Amygdala (tissue), 56 donors: Measurements from ENCODE around the gene CCNJL.
"Not testable (repeated sequence)": the region's sequence is repeated elsewhere in the genome, so short reads cannot be mapped to it uniquely, and the experiment has no call there.

ENCODE experiments used
- DNase-seq, 56 donors: peaks; one replicate each; lab custom pipeline; 2025; lab: John Stamatoyannopoulos, UW

Gene CCNJL

DNA sequence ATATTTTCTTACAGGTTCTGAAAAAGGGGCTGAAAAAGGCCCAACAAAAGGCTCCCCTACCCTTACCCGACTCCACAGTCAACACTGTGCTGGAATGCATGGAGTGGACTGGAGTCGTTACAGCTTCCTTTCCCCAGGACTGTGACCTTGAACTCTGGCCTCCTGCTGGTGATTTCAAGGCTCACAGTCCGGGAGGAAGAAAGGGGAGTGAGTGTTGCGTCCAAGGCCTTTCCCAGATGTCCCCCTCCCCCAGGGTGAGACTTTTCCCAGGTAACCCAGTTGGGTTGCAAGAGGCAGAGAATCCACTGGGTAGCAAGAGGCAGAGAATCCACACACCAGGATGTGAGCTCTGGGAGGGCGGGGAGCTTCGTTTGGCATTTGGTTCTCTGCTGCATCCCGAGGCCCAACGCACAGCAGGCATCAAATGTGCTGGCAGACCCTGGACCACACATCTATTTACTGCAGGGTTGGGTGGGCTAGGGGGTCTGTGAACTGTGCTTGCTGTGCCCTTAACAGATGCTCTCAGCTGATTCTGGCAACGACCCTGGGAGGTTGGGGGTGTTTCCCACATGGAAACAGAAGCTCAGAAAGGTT, 45.5 kb downstream of the CCNJL start:
- no peak for DNase-seq

DNA sequence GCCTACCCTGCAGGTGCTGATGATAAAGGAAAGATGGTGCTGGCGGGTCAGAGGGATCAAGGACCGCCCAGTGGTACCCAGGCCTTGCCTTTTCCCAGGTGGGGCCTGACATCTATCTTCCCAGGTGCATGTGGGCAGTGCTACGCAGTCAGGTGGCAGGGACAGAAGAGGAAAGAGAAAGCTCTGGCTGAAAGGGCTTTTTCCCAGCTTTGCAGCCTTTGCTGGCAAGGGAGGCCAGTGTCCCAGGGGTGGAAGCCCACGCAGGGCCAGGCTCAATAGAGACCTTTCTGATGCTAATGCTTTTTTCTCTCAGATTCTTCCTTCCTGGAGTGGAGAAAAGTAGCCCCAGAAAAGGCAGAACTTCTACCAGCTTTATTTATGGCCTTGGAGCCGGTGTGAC, 46.3 kb downstream of the CCNJL start:
- DNase-seq, result no peak

DNA sequence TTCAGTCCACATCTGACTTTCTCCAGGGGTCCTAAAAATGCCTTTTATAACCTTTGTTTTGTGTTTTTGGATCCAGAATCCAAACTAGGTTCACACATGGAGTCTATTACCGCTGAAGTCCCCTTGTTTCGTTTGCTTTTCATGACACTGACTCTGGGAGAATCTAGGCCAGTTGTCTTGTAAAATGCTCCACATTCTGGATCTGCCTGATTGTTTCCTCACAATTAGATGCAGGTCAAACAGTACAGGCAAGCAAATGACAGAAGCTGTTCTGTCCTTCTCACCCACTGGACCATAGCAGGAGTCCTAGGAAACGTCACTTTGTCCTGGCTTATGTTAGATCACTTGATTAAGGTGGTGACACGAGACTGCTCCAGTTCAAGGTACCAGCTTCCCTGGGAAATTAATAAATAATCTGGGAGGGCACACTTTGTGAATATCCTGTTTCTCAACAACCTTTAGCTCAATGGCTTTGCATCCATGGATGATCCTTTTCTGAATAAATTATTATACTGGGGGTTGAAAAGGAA, 49.0 kb downstream of the CCNJL start:
- no peak for DNase-seq

DNA sequence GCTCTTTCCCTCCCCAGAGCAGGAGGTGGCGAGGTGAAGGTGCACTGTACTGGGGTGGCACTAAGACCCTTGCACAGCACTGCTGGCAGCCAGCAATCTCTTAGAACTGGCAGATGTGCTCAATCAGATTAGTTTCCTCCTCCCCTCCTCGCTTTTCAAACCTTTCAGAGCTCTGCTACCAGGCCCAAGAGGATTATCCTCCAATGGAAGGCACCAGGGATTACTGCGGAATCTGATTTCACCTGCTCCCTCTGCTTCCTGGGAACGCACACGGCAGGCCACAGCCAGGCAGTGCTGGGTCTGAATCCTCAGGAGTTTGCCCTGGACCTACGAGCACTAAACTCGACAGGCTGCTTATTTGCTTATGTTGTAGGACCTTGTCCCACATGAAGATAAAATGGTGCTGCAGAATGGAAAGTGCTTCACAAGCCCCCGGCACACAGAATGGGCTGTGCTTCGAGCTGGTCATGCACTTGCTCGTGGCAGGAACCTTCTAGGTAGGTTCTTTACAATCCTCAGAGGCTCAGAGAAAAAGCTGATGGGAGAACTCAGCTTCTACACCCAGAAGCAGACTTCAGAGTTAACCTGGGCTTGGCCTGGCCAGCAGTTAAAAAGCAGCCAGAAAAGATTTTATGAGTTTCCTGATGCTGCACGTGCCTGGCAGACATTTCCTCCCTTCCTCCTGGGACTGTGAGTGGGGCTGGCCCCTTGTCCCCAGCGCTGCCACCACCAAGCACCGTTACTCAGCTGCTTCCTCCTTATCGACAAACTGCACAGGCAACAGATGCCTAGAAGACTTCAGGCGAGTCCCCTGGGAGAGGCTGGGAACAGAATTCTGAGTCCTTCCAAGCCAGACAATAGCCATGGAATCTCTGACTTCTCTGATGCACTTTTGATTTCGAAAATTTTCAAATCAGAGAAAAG, 50.0 kb downstream of the CCNJL start:
- DNase-seq, result no peak

DNA sequence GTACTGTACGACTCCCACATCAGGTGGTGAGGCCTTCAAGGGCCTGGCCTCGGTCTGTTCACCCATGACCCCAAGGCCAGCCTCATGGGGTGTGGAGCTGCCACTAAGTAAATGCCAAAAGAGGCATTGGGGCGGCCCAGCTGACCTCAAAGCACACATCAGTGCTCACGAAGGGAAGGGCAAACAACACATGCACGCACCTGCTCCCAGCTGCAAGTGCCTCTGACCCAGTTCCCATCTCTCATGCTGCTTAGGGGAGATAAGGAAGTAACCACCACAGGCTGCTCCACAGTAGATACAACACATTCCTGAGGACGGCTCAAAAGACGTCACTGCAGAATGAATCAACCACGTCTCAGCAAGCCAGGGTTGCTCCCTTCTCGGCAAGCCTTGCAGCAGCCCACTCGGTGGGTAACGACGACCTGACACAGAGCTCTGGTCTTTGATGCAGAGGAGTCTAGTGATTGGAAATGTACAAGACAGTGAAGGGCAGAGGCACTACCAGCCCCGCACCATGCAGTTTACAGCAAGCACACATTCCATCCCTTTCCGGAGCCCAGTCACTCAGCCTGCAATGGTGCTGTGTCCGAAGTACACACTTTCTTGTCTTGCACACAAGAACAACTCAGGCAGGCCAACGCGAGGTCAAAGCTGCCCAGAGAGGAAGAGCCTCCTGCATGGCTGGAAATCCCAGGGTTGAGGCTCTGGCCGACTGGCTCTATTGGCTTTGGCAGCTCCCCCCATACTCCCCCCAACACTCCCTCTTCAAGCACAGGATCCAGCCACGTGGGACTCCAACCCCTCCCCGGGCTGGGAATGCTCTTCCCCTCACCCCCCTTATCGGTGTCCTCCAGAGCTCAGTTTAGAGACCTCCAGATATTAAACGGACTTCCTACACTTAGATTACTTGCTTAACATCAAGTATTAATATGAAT, 51.2 kb downstream of the CCNJL start:
- no peak for DNase-seq

DNA sequence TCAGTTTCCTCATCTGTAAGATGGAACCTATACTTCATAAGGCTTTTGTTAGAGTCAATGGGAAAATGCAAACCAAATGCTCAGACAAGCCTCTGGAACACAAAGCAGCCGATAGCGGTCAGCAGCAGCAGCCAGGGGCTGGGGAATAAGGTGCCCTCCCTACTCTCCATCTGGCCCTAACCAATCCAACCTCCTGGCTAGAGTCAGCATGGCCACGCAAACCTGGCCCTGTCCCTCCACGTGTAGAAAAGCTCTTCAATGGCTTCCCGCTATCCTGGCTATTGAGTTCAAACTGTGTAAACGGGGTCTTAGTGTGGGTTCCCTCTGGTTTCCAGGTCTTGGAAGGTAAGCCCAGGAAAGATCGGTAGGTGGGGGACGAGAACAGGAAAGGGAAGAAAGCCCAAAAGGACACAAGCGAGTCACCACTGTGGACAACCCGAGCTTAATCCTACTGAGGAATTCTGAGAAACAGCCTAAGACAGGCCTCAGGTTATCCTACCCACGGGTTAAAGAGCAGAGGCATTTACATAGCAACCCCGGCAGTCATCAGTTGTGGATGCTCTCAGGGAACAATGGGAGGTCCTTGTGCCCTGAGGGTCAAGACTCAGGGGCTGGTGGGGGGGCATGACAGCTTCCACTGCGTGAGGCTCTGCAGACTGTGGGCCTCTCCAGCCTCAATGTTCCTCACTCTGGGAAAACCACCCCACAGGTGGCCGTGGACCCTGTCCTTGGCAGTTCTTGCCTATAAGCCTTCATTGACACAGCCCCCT, 52.2 kb downstream of the CCNJL start:
- no peak for DNase-seq

DNA sequence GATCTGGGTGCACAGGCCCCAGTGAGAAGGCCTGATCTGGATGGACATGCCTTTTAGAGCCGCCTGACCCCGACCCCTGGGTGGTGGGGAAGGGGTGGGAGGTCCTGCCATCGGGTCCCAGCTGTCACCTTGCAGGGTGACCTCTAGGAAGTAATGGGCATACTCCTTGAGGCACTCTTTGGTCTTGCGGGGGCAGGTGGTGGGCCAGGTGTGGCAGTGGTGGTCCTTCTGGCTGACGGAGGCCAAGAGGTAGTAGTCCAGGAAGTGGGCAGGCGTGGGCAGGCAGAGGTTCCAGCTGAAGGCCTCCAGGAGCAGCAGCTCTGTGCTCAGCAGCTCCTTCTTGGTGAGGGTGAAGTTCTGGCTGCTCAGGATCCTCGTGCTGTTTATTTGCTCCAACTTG, 53.0 kb downstream of the CCNJL start:
- no peak for DNase-seq

DNA sequence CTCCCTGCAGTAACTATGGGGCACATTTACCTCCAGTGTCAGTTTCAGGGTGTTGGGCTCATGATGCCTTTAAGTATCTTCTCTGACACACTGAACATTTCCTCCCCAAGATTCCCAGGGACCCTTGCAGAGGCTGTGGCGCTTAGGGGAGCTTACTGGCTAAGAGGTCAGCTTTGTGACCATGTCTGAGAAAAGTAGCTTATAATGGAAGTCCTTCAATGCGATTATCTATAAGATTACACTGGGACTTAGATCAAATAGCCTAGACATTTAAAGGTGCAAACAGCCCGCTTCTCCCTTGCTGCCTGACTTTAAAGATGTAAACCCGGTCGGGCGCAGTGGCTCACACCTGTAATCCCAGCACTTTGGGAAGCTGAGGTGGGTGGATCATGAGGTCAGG, 57.7 kb downstream of the CCNJL start:
- DNase-seq, result no peak

DNA sequence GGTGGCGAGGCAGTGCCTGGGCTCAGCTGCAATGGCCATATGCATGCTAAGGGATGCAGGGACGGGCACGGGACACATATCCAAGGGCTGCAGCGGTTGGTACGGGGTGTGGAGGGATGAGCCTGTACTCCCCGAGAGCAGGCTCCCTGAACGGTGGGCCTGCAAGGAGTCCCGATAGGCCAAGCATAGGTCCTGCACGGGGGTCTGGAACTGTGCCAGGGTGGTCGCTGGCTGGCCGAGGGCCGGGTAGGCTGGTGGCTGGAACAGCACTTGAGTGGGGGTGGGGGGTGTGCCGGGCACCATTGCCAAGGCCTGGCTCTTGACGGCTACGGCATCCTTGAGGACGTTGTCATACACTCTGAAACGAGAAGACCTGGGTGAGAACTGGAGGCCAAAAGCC, 58.9 kb downstream of the CCNJL start:
- no peak for DNase-seq

DNA sequence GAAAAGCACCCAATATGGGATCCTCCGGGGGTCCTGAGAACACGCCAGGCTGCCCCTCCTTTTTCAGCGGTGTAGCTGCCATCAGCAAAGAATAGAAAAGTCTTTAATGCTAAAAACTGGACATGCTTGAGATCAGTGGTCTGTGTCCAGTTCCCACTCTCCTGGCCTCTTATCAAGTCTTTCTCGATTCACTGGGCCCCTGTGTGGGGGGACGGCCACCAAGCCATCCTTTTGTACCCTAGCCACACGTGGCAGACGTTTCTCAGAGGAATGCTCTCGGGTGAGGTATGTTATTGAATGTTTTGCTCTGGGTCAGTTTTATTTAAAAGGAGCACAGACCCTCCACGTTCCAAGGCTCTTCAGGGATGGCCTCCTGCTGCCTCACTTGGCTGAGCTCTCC, 59.4 kb downstream of the CCNJL start:
- DNase-seq, result no peak

DNA sequence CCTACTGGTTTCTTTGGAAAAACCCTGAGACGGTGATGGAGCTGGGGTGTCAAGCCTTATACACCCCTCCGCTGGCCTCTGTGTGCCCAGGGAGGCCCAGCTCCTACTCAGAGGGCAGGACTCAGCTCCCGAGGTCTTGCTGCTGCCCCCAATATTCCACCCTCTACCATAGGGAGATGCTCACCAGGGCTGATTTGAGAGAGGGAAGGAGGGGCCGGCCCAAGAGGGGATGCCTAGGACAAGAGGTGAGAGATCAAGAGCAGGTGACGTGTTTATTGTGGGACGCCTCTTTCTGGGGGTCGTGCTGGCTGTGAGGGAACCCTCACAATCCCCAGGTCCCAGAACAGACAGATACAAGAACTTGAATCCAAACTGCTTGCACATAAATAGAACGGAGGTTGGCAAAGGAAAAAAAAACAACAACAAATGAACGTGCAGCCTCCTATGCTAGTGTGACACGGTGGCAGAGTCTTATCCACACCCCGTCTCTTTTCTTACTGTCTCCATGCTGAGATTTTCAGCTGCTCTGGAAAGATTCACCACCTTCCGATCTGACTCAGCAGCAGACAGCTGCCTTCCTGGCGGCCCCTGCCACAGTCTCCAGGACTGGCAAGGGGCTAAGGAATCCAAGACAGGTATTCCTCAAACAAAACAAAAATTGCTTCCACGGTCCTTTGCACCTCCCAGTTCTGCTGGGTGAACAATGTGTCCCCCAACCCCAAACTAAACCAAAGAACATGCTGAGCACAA, 60.8 kb downstream of the CCNJL start:
- DNase-seq, result no peak

DNA sequence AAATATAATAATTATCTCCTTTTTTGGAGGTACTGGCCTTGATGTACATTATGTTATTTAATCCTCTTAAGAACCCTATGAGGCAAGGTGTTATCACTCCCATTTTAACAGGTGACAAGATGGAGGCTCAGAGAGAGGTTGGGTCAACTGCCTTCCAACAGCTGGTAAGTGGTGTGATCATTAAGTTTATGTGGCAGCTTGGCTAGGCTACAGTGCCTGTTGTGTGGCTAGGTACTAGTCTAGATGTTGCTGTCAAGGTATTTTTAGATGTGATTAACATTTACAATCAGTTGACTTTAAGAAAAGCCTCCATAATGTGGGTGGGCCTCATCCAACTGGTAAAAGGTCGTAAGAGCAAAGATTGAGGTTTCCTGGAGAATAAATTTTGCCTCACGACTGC, 61.5 kb downstream of the CCNJL start:
- DNase-seq, result no peak

DNA sequence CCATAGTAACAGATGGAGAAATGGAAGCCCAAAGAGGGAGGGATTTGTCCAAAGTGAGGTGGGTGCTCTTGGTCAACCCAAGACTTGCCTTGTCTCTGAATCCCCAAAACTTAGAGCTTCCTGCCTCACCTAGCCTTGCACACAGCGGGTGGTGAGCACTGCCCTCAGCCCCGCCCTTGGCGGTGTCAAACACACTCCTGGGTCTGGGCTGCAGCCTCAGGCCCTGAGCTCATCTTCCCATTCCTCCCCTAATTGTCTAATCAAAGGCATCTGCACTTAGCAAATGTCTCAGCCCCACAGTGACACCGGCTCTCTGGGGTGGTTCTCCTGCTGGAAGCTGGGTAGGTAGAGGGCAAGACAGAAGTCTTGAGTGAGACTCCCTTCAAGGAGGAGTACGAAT, 62.1 kb downstream of the CCNJL start:
- DNase-seq, result no peak

DNA sequence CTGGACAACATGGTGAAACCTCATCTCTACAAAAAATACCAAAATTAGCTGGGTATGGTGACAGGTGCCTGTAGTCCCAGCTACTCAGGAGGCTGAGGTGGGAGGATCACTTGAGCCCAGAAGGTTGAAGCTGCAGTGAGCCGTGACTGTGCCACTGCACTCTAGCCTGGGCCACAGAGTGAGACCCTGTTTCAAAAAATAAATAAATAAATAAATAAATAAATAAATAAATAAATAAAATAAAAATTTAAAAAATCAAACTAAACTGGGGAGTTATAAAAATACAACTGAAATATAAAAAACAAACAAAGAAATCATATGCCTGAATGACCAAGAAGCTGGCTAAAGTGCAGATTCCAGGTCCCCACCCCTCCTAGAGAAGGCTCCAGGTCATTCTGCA, 62.8 kb downstream of the CCNJL start:
- not testable (repeated sequence) for DNase-seq

DNA sequence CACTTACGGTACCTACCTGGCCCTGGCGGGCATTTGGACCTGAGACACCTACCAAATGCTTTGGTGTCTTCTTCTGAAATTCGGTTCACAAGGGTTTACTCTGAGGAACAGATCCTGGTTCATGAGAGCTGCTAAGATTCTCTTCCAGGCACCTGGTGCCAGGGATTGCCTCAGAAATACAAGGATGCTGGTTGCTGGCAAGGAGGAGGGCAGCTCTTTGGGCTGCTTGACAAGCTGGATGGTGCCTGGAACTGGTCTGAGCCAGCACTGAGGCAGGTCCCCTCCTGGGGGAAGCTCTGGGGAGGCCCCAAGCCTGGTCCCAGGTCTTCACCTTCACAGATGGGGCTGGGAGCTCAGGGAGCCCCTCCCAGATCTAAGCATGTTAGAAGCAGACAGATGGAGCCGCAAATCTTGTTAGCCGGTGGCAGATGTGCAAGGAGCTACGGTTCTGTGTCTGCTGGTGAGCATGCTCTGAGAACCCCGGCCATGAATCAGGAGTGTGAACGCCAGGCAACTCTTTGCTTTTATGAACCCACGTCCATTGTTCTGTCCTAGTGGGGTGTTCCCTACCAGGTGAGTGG, 66.8 kb downstream of the CCNJL start:
- DNase-seq, result peak in 3 of 56 donors; percentile 2 to 7 (median 3)

DNA sequence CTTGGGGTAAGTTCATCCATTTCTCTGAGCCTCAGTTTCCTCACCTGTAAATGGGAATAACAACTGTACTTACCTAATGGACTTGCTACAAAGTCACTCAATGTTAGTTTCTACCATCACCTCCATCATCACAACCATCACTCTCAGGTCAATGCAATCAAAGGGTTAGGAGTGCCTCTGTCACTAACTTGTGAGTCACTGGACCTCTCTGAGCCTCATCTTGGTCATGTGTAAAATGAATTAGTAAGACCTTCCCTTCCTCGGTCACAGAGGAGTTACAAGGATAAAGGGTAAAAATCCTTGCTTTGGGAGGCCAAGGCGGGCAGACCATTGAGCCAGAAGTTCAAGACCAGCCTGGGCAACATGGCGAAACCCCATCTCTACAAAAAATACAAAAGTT, 70.2 kb downstream of the CCNJL start:
- no peak for DNase-seq

DNA sequence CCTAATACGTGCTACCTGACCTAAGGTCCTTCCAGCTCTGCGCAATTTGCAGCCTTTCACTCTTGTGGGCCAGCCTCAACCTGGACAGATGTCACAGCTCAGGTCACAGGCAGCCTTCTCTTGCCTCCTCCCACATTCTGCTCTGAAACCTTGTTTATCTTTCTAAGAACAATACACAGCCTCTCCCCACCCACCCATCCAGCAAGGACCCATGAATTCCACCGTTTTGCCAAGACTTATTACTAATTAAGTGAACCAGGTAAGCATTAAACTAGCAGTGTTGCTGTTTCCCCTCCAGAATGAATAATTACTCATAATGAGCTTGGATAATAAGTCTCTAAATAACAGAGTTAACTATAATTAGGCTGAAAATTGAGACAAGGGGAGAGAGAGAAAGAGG, 72.0 kb downstream of the CCNJL start:
- DNase-seq, result no peak

DNA sequence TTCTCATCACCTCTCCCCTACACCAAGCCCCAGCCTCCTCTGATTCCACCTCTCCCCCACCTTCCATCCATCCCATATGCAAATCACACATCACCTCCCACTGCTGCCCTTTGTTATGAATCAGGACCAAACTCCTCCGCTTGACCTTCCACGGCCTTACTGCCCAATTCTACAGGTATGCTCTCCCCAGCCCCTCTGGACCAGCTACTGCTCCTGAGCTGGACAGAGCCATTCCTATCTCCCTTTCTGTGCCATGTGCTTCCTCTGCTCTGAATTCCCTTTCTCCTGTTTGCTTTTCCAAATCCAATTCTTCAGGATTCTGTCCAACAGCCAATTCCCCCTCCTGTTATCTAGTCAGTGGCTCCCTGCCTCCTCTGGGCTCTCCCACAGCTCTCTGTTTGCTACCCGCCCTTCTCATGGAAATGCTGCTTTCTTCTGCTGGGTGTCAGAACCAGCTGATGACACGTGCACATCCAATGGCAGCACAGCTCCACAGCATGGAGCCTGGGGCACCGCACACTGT, 74.7 kb downstream of the CCNJL start:
- DNase-seq, result no peak

DNA sequence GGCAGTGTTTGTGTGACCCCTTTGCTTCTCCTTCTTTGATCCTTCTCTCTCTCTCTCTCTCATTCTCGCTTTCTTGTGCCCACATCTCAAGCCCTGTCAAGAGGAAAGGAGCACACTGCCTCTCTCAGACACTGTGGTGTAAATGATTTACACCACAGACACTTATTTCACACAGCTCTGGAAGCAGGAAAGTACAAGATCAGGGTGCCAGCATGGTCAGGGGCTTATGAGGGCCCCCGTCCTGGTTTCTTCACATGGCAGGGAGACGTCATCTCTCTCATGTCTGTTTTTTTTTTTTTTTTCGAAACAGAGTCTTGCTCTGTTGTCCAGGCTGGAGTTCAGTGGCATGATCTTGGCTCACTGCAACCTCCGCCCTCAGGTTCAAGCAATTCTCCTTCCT, 76.6 kb downstream of the CCNJL start:
- no peak for DNase-seq
